GM12878 (cell line): ENCODE data around the gene SHROOM2. TPM values are rescaled to one million over a fixed set of nuclear protein-coding genes. Genes with fewer than 3 reads are reported as not detected.

Source experiments
- ATAC-seq: fragments of 200-7000 bp; cut with Tn5 transposase; 3 replicates; pipeline ENCODE4 v1.9.1; 2020; ENCODE audit warnings: mild to moderate bottlenecking, moderate library complexity
- BruUV-seq: library from RNA; stranded (reverse); fragments of 400-500 nt; replicated peaks from 2 replicates; lab custom pipeline; 2021; lab: Mats Ljungman, UMichigan
- CTCF ChIA-PET: fragments of 300-600 bp; sonication (Branson Sonifier 250); formaldehyde crosslinking; extraction: SDS; loops from one replicate; lab custom pipeline; 2021; ENCODE audit warnings: inconsistent platforms; lab: Yijun Ruan, JAX
- POLR2A ChIA-PET: fragments of 350-600 bp; formaldehyde crosslinking; extraction: SDS; loops from one replicate; lab custom pipeline; 2021; ENCODE audit warnings: inconsistent platforms; lab: Charles Lee
- RAD21 ChIA-PET: fragments of 300-600 bp; sonication (Branson Sonifier 250); formaldehyde crosslinking; loops from one replicate; lab custom pipeline; 2023; ENCODE audit warnings: antibody characterized with exemption; ENCODE audit not compliant: unreplicated experiment; lab: Charles Lee
- SMC1A ChIA-PET: fragments of 300-600 bp; sonication (Branson Sonifier 250); formaldehyde crosslinking; loops from one replicate; lab custom pipeline; 2023; ENCODE audit not compliant: unreplicated experiment, uncharacterized antibody; lab: Charles Lee
- DNase-seq: peaks from one replicate; pipeline ENCODE4 v3.0.0-alpha.2; 2011; ENCODE audit warnings: low read depth, low spot score
- FAIRE-seq: peaks from 3 replicates; lab custom pipeline; 2011; peaks lifted over from hg19 to GRCh38; lab: Jason Lieb, UNC
- H2AFZ ChIP-seq: 2 replicates; pipeline ENCODE4 v1.6.0; 2011; ENCODE audit warnings: low read depth, low read length, control low read depth; ENCODE audit not compliant: control insufficient read depth
- H3K27ac ChIP-seq: 2 replicates; pipeline ENCODE4 v1.5.1; 2011; ENCODE audit warnings: control low read depth; ENCODE audit not compliant: control insufficient read depth, insufficient read depth
- H3K27me3 ChIP-seq, 2 experiments: replicated peaks in 1 of 2; 2 replicates each; pipeline versions ENCODE4 v1.6.0 to v1.6.1; 2011; ENCODE audit warnings: low read length in 1 of 2; ENCODE audit not compliant: control insufficient read depth in 2 of 2, insufficient read depth in 2 of 2
- H3K36me3 ChIP-seq, 2 experiments: 2 replicates each; pipeline ENCODE4 v1.5.1; 2011; ENCODE audit warnings: low read length in 1 of 2; ENCODE audit not compliant: control insufficient read depth in 2 of 2, insufficient read depth in 2 of 2
- H3K4me1 ChIP-seq: 2 replicates; pipeline ENCODE4 v1.6.1; 2011; ENCODE audit warnings: mild to moderate bottlenecking, low read length, moderate library complexity, mixed read lengths; ENCODE audit not compliant: control insufficient read depth, insufficient read depth
- H3K4me2 ChIP-seq: 2 replicates; pipeline ENCODE4 v1.6.0; 2011; ENCODE audit warnings: control low read depth; ENCODE audit not compliant: control insufficient read depth, insufficient read depth
- H3K4me3 ChIP-seq: fragments of 200-600 bp; sonication (generic); 2 replicates; pipeline ENCODE4 v1.5.1; 2016
- H3K79me2 ChIP-seq: 2 replicates; pipeline ENCODE4 v1.6.0; 2011; ENCODE audit warnings: low read length; ENCODE audit not compliant: control insufficient read depth, insufficient read depth
- H3K9ac ChIP-seq: 2 replicates; pipeline ENCODE4 v1.8.0; 2011; ENCODE audit warnings: low read length, control low read depth, mixed read lengths; ENCODE audit not compliant: control insufficient read depth, insufficient read depth
- H3K9me3 ChIP-seq: replicated peaks from 3 replicates; pipeline ENCODE4 v1.5.1; 2011; ENCODE audit warnings: mild to moderate bottlenecking, low read length; ENCODE audit not compliant: control insufficient read depth, insufficient read depth
- H4K20me1 ChIP-seq: 2 replicates; pipeline ENCODE4 v1.6.0; 2011; ENCODE audit not compliant: control insufficient read depth, insufficient read depth
- ATF7 ChIP-seq: fragments of 450-650 bp; IDR thresholded peaks from 2 replicates; pipeline ENCODE4 v1.6.1; 2016; ENCODE audit warnings: low read depth, mild to moderate bottlenecking
- CBX3 ChIP-seq: fragments of 200-600 bp; sonication (generic); IDR thresholded peaks from 2 replicates; pipeline ENCODE4 v1.6.1; 2016; ENCODE audit warnings: low read depth, borderline replicate concordance
- FOS ChIP-seq: IDR thresholded peaks from 3 replicates; pipeline ENCODE4 v1.6.1; 2011; ENCODE audit warnings: borderline replicate concordance; ENCODE audit not compliant: insufficient read length; ENCODE audit errors: extremely low read depth
- IKZF2 ChIP-seq, 2 experiments: fragments of 450-650 bp; IDR thresholded peaks; 2 replicates each; pipeline ENCODE4 v1.6.1; 2017; ENCODE audit warnings: mild to moderate bottlenecking in 2 of 2, moderate library complexity in 2 of 2
- JUNB ChIP-seq: IDR thresholded peaks from 2 replicates; pipeline ENCODE4 v1.6.1; 2016; ENCODE audit warnings: antibody characterized with exemption, mild to moderate bottlenecking
- MTA3 ChIP-seq: IDR thresholded peaks from 2 replicates; pipeline ENCODE4 v1.6.1; 2012; ENCODE audit warnings: low read length, inconsistent platforms, borderline replicate concordance
- NFYA ChIP-seq: IDR thresholded peaks from 2 replicates; pipeline ENCODE4 v1.6.1; 2011; ENCODE audit warnings: low read depth, mild to moderate bottlenecking, low read length, improper control_type of control experiment, borderline replicate concordance
- NRF1 ChIP-seq: conservative IDR thresholded peaks from 2 replicates; pipeline ENCODE4 v1.6.1; 2011; ENCODE audit warnings: mild to moderate bottlenecking, low read depth, low read length, improper control_type of control experiment
- PAX8 ChIP-seq: fragments of 450-650 bp; IDR thresholded peaks from 2 replicates; pipeline ENCODE4 v1.6.1; 2017; ENCODE audit warnings: mild to moderate bottlenecking, moderate library complexity
- PBX3 ChIP-seq: IDR thresholded peaks from 2 replicates; pipeline ENCODE4 v1.6.1; 2011; ENCODE audit warnings: mild to moderate bottlenecking, low read depth, low read length, moderate library complexity; ENCODE audit not compliant: insufficient replicate concordance
- PKNOX1 ChIP-seq: fragments of 450-650 bp; IDR thresholded peaks from 2 replicates; pipeline ENCODE4 v1.6.1; 2016; ENCODE audit warnings: mild to moderate bottlenecking
- PML ChIP-seq: IDR thresholded peaks from 2 replicates; pipeline ENCODE4 v1.6.1; 2012; ENCODE audit warnings: low read length, inconsistent platforms
- POLR2AphosphoS2 ChIP-seq: IDR thresholded peaks from 2 replicates; pipeline ENCODE4 v1.6.1; 2011; ENCODE audit warnings: low read depth, mild to moderate bottlenecking, low read length, improper control_type of control experiment, moderate library complexity
- RCOR1 ChIP-seq: conservative IDR thresholded peaks from 2 replicates; pipeline ENCODE4 v1.6.1; 2012; ENCODE audit warnings: low read depth, low read length, improper control_type of control experiment
- SP1 ChIP-seq: IDR thresholded peaks from one replicate; pipeline ENCODE4 v1.6.1; 2011; ENCODE audit warnings: low read depth, low read length
- STAT1 ChIP-seq: fragments of 450-650 bp; conservative IDR thresholded peaks from 2 replicates; pipeline ENCODE4 v1.6.1; 2014; ENCODE audit warnings: antibody characterized with exemption, mild to moderate bottlenecking
- TARDBP ChIP-seq: IDR thresholded peaks from 2 replicates; pipeline ENCODE4 v1.6.1; 2016; ENCODE audit warnings: borderline replicate concordance
- TBL1XR1 ChIP-seq: IDR thresholded peaks from 2 replicates; pipeline ENCODE4 v1.6.1; 2012; ENCODE audit warnings: low read depth, low read length, improper control_type of control experiment
- WGBS: methylation state at CpG from one replicate; pipeline ENCODE4 v1.1.6; 2016; ENCODE audit warnings: low lambda C conversion rate; ENCODE audit not compliant: insufficient replicate concordance, insufficient coverage; ENCODE audit errors: missing lambda C conversion rate; 5-methylcytosine and 5-hydroxymethylcytosine counted together
- in situ Hi-C: fragments of 300-500 bp; cut with MboI; formaldehyde crosslinking; loops from 9 replicates; pipeline ENCODE4 v1.14.3; 2018; ENCODE audit warnings: mixed read lengths
- intact Hi-C: fragments of 100-400 bp; cut with micrococcal nuclease; formaldehyde crosslinking; loops from one replicate; pipeline ENCODE4 v1.14.2; 2022; ENCODE audit not compliant: unreplicated experiment
- polyA plus RNA-seq, 11 experiments: library from polyadenylated mRNA; depleted of rRNA in 4 of 11; unstranded in 6 of 11; stranded (reverse) in 5 of 11; fragments of >200 nt; fragmentation: Nextera tagmentation in 4 of 11; fragmentation: Illumina TruSeq in 1 of 11; extraction: Ambion mirVana in 4 of 11; extraction: Trizol in 1 of 11; gene quantifications; 1 replicate in 1 of 11; 2 replicates in 10 of 11; pipeline versions ENCODE4 v1.2.1 to v1.2.3, GENCODE V29; 2011 to 2016; ENCODE audit warnings: inconsistent platforms in 2 of 11, missing spikeins in 2 of 11, low read depth in 1 of 11
- total RNA-seq, 4 experiments: library from RNA; depleted of rRNA in 3 of 4; stranded (reverse); fragments of >200 nt in 3 of 4; fragmentation: Illumina TruSeq in 1 of 4; extraction: Trizol in 1 of 4; gene quantifications; 2 replicates each; pipeline versions ENCODE4 v1.2.1 to v1.2.3, GENCODE V29; 2013 to 2021
- TF ChIP-seq, protein P1 (sequence below): IDR thresholded peaks from 2 replicates; pipeline ENCODE4 v1.6.1; 2011; ENCODE audit warnings: borderline replicate concordance, low read depth, mild to moderate bottlenecking, moderate library complexity, low read length; ENCODE audit not compliant: insufficient read depth, poor library complexity, severe bottlenecking

SHROOM2 gene
- total and polyA plus RNA-seq, 10 of the 15 experiments (the other 5 are each of a cell fraction or from before 2014, with no cell fraction given), result under 0.01 to 0.15 (median 0.09) TPM; not detected in 2

DNA sequence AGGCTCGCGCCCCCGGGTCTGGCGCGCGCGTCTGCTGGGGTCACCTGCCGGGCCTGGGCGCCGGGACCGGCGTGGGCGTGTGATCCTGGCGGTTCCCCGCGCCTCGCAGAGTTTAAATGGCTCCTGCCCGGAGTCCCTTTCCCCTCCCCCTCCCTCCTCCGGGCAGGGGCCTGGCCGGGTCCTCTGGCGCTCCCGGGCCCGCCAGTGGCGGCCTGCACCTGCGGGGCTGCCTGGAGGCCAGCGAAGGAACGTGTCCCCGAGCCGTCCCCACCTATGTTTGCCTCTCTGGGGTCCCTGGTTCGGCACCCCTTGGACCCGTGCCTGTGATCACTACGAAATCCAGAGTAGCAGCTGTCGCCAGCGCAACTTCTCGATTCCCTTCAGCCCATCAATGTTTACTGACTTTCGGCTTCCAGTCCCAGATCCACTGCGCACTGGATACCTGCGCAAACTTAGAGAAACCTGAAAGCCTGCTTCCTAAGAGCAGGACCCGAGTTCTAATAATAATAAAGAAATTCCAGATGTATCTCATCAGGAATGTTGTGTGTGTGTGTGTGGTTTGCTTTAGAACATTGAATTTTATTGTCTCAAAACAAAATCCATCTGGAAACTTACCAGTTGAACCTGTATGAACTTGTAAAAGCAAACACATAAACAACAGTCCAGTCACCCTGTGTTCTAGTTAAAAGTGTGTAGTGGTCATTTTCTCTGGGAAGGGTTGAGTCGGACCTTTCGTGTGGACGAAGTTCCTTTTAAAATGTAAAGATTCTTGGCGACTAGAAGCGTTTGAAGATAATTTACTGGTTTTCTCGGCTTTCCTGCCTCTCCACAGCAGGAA, 788 bp downstream of the SHROOM2 start:
- TF ChIP-seq MTA3, result no peak
- TF ChIP-seq STAT1, result no peak
- TF ChIP-seq IKZF2 (IDR thresholded peaks at IDR 0.05), result no peak
- no peak for TF ChIP-seq SP1
- no peak for TF ChIP-seq PAX8
- no peak for TF ChIP-seq NFYA
- no peak for TF ChIP-seq CBX3
- no peak for TF ChIP-seq JUNB
- TF ChIP-seq PBX3, result no peak
- TF ChIP-seq NRF1, result no peak
- no peak for TF ChIP-seq POLR2AphosphoS2
- TF ChIP-seq PML, result no peak
- TF ChIP-seq, protein P1, sequence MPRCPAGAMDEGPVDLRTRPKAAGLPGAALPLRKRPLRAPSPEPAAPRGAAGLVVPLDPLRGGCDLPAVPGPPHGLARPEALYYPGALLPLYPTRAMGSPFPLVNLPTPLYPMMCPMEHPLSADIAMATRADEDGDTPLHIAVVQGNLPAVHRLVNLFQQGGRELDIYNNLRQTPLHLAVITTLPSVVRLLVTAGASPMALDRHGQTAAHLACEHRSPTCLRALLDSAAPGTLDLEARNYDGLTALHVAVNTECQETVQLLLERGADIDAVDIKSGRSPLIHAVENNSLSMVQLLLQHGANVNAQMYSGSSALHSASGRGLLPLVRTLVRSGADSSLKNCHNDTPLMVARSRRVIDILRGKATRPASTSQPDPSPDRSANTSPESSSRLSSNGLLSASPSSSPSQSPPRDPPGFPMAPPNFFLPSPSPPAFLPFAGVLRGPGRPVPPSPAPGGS, result no peak
- no peak for TF ChIP-seq ATF7
- TF ChIP-seq TBL1XR1, result no peak
- TF ChIP-seq PKNOX1, result no peak
- no peak for TF ChIP-seq RCOR1
- no peak for TF ChIP-seq FOS
- TF ChIP-seq TARDBP, result no peak
- RAD21 ChIA-PET, result no interaction called here
- Histone ChIP-seq H3K36me3 (no peaks in the 10 kb centered on the region), H3K4me2 (no peak overlapping the region), H3K9me3 (no peaks in the 10 kb centered on the region), H2AFZ (no peak overlapping the region), H3K79me2 (no peaks in the 10 kb centered on the region), H3K4me3 (no peak overlapping the region), H3K4me1 (no peaks in the 10 kb centered on the region), H3K27me3 (peaks cover 0 to 2% of the 10 kb centered on the region in 2 experiments; a peak in 2 of 4 replicates), H4K20me1 (no peaks in the 10 kb centered on the region), H3K9ac (no peak overlapping the region), H3K27ac (no peak overlapping the region)
- ATAC-seq (no peak), FAIRE-seq (no peak), DNase-seq (no peak)
- no TSS peak for BruUV-seq
- in situ Hi-C loops (no loop called here), intact Hi-C loops (no loop called here)
- SMC1A ChIA-PET, result no interaction called here
- WGBS, result 28% methylated on average over 17 of the region's 45 CpGs
- CTCF ChIA-PET, result interaction anchor here (0.8 kb wide), 1 partner anchor 14 kb away, joined by 3 read pairs; no protein-coding TSS in a partner anchor
- POLR2A ChIA-PET, result no interaction called here
